NCI-H748 (cell line): Measurements from ENCODE around the gene TAPBP.
"Not testable (repeated sequence)": the region's sequence is repeated elsewhere in the genome, so short reads cannot be mapped to it uniquely, and the experiment has no call there.

Experiments used
- DNase-seq: peaks from one replicate; lab custom pipeline; 2025; ENCODE audit not compliant: unreplicated experiment; lab: John Stamatoyannopoulos, UW

Gene TAPBP

GRCh38 chr6:33277663-33278391 is 36.1 kb downstream of the TAPBP start:
- no peak for DNase-seq

DNA sequence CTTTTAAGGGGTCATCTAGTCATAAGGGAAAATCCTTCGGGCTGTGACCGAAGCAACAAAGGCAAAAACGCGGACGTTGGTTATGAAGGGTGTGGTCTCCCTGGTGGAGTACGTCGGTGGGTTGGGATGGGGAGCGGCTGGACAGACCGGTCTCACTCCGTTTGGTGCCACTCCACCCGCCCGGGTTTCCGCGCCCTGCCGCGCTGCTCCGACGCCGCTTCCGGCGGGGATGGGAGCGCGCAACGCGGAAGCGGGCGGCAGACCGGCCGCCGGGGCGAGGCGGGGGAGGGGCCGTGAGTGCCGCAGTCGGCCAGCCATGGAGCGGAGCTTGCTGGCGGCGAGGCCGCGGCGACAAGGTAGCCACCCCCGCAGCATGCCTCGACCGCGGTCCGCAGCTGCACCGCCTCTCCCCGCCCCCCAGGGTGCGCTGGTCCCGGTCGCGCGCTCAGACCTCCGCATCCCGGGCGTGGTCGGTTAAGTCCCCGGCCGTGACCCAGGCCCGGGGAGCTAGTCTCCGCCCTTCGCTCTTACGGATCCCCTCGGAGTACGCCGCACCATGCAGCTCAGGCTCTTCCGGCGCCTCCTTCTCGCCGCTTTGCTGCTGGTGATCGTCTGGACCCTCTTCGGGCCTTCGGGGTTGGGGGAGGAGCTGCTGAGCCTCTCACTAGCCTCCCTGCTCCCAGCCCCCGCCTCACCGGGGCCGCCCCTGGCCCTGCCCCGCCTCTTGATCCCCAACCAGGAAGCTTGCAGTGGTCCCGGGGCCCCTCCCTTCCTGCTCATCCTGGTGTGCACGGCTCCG is 36.8 kb downstream of the TAPBP start, which contains the start of gene B3GALT4:
TSS of gene B3GALT4 (plus strand) at position 260 of the 799 bp plus-strand sequence. CDS start at position 557, 297 bp downstream.
- DNase-seq, result peak; percentile 94

DNA sequence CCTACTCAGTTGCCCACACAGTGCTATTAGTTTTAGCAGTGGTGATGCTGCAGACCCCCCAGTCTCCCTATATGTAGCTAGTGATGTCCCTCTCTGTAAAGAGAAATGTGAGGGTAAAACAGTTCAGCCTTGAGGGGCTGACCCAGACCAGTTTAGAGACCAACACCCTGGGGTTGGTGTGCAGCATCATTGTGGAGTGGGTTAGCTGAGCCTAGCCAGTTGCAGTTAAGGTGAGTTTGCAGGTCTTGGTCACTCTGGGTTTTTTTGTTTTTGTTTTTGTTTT is 37.4 kb downstream of the TAPBP start:
- no peak for DNase-seq

GRCh38 chr6:33275795-33276580 is 37.9 kb downstream of the TAPBP start:
- not testable (repeated sequence) for DNase-seq

DNA sequence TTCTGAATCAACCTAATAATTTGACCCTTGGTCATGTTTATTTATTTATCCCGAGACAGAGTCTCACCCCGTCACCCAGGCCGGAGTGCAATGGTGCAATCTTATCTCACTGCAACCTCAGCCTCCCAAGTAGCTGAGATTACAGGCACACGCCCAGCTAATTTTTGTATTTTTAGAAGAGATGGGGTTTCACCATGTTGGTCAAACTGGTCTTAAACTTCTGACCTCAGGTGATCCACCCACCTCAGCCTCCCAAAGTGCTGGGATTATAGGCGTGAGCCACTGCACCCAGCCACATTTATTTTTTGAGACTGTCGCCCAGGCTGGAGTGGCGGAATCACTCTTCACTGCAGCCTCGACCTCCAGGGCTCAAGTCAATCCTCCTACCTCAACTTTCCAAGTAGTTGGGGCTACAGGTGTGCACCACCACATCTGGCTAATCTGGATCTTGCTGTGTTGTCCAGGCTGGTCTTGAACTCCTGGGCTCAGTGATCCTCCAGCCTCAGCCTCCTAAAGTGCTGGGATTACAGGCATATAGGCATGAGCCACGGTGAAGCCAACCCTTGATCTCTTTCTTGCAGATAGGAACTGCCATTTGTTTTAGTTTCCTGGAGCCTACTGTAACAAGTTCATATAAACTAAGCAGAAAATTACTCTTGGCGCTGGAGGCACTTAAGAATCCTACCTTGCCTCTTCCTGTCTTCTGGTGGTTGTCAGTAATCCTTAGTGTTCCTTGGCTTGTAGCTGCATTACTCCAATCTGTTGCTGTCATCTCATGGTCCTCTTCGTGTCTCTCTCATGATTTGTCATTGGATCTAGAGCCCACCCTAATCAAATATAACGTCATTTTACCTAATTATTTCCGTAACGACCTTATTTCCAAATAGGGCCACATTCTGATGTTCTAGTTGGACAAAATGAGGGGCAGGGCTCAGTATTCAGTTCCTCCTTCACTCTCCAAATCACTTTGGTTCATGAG is 39.7 kb downstream of the TAPBP start:
- DNase-seq, result no peak

GRCh38 chr6:33273129-33273923 is 40.6 kb downstream of the TAPBP start:
- no peak for DNase-seq

DNA sequence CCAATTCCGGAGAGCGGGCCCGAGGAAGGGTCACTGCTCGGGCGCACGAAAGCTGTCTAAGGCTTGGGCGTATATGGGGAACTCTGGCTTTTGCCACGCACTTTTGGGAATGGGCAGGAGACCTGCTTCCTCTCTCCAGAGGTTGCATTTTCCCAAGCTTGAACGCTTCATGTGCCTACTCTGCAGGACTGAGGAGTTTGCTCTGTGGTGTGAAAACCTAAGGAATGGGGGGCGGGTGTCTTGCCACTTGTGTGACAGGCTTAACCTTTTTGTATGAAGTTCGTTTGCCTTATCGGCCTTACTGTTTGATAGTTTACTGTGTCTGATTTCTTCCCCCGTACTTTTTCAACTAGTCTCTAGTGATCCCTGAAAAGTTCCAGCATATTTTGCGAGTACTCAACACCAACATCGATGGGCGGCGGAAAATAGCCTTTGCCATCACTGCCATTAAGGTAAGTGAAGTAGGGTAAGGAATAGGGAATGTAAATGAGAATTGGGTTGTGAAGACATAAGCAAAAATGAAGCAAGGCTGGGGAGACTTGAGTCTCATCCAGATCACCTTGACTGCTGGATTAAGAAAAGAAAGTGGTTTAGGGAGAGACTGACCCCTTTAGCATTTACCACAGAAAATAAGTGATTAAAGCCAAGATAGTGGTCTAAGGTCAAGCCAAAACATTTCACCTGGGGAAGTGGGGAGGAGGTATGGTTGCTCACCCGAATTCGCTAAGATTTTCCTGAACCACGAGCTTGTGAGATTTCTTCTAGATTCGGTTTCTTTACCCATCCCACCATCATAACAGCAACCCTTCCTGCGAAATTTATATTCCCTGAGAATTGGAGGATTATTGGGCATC is 41.4 kb downstream of the TAPBP start:
- no peak for DNase-seq

GRCh38 chr6:33271468-33272274 is 42.2 kb downstream of the TAPBP start, which contains the start of the genes RPS18 and VPS52:
Gene RPS18 (plus strand): TSS chr6:33272075. CDS start chr6:33272120, 45 bp downstream.
Gene VPS52 (minus strand): TSS chr6:33271876. CDS start chr6:33271675, 201 bp downstream.
- peak; percentile 99 for DNase-seq

DNA sequence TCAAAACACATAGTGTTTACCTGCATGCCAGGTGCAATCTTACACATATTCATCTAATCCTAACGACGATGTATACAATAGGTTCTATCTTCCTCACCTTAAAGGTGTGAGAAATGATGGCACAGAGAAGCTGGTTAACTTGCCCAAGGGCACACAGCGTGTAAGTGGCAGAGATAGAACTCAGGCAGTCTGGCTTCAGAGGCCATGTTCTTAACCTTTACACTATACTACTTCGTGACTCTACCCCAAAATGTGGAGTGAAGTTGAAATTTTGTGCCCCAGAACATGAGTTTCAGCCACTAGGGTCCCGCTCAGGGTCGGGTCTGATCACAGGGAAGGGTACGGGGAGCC is 42.8 kb downstream of the TAPBP start:
- peak; percentile 58 for DNase-seq

DNA sequence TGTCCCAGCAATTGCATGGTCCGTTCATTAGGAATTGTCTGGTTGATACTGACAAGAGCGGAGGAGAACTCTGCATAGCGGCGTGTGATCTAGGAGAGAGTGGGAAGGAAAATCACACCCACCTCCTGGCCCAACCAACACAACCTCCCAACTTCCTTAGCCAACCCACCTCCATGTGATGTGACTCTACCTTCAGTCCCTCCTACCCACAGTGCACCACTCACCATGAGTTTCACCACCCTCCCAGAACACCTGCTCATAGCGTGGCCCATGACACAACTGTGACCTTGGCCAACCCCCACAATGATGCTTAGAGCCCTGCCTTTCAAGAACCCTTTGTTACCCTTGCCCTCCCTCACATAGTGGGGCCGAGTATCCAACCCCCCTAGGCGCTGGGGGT is 49.9 kb downstream of the TAPBP start:
- DNase-seq, result no peak

DNA sequence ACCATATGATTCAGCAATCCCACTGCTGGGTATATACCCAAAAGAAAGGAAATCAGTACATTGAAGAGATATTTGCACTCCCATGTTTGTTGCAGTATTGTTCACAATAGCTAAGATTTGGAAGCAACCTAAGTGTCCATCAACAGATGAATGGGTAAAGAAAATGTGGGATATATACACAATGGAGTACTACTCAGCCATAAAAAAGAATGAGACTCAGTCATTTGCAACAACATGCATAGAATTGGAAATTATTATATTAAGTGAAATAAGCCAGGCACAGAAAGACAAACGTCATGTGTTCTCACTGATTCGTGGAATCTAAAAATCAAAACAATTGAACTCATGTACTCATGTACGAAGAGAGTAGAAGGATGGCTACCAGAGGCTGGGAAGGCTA is 51.4 kb downstream of the TAPBP start:
- DNase-seq, result not testable (repeated sequence)

DNA sequence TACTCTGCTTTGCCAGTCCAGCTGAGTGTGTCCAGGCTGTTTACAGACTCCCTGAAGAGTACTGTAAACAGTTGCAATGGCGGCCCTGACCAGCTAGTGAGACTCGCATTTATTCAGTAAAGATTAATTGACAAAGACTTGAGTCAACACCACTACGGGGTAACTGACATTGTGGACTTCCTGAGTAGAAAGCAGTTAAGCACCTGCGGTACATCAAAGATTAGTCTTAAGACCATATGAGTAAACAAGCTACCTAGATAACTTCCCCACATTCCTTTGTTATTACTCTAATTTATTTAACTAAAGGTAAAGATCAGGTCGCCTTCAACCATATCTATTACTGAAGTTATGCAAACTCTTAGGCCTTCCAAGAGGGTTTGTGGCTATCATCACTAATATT is 54.8 kb downstream of the TAPBP start:
- DNase-seq, result no peak

DNA sequence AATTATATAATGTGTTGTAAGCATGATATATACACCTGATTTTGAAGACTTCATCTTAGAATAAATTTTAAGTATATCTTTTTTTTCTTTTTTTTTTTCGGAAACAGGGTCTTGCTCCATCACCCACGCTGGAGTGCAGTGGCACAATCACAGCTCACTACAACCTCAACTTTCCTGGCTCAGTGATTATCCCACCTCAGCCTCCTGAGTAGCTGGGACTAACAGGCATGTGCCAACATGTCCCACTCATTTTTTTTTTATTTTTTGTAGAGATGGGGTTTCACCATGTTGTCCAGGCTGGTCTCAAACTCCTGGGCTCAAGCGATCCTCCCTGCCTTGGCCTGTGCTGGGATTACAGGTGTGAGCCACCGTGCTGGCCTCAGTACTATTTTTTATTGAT is 59.3 kb downstream of the TAPBP start:
- DNase-seq, result no peak

GRCh38 chr6:33252759-33253158 is 61.1 kb downstream of the TAPBP start:
- DNase-seq, result no peak

GRCh38 chr6:33251395-33252012 is 62.4 kb downstream of the TAPBP start:
- no peak for DNase-seq

DNA sequence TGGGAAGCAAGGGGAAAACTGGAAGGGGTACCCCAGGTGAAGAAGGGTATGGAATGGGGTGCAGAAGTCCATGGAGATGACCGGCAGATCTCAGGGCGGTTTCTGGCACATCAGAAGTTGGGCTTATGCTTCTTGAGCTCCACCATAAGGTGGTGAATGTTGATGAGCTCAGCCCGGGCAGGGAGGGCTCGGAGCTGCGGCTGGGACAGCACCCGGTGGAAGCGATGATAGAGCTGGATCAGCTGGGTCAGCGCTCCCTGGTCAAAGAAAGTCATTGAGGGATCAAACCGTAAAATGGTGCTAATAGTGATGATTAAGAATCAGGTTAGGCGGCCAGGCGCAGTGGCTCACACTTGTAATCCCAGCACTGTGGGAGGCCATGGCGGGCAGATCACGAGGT is 63.1 kb downstream of the TAPBP start:
- DNase-seq, result no peak
